H1 (cell line): Measurements from ENCODE around the gene PDGFD. TPM values are rescaled to one million over a fixed set of nuclear protein-coding genes. Genes with fewer than 3 reads are reported as not detected.

Experiments
- CTCF ChIA-PET: fragments of 300-600 bp; sonication (Branson Sonifier 250); formaldehyde crosslinking; loops from one replicate; lab custom pipeline; 2021; ENCODE audit not compliant: partially characterized antibody; lab: Charles Lee
- POLR2A ChIA-PET: fragments of 300-600 bp; sonication (Branson Sonifier 250); formaldehyde crosslinking; loops from one replicate; lab custom pipeline; 2021; ENCODE audit warnings: inconsistent platforms; ENCODE audit not compliant: partially characterized antibody; lab: Charles Lee
- DNase-seq, 2 experiments: peaks; one replicate each; pipeline versions ENCODE4 v3.0.0 to v3.0.0-alpha.2; 2010 to 2022; ENCODE audit warnings: low spot score in 2 of 2, low read depth in 1 of 2, mixed read lengths in 1 of 2
- FAIRE-seq: peaks from 2 replicates; lab custom pipeline; 2011; peaks lifted over from hg19 to GRCh38; lab: Jason Lieb, UNC
- H2AFZ ChIP-seq: 2 replicates; pipeline ENCODE4 v1.8.1; 2012; ENCODE audit warnings: low read length, inconsistent platforms
- H2AK5ac ChIP-seq: 2 replicates; pipeline ENCODE4 v1.6.1; 2013; ENCODE audit warnings: low read depth, low read length
- H2BK120ac ChIP-seq: replicated peaks from 2 replicates; pipeline ENCODE3; 2013; ENCODE audit warnings: low read depth, low read length, inconsistent platforms
- H2BK12ac ChIP-seq: 2 replicates; pipeline ENCODE4 v1.6.1; 2013; ENCODE audit warnings: low read depth, low read length
- H2BK15ac ChIP-seq: 2 replicates; pipeline ENCODE4 v1.6.1; 2013; ENCODE audit warnings: low read length
- H2BK20ac ChIP-seq: 2 replicates; pipeline ENCODE4 v1.6.1; 2013; ENCODE audit warnings: low read length
- H2BK5ac ChIP-seq: 2 replicates; pipeline ENCODE4 v1.6.1; 2013; ENCODE audit warnings: low read depth, low read length
- H3K14ac ChIP-seq: 2 replicates; pipeline ENCODE4 v1.6.1; 2013; ENCODE audit warnings: inconsistent platforms; ENCODE audit not compliant: insufficient read length
- H3K18ac ChIP-seq: 2 replicates; pipeline ENCODE4 v1.6.1; 2013; ENCODE audit warnings: low read length; ENCODE audit errors: extremely low read depth
- H3K23ac ChIP-seq: 2 replicates; pipeline ENCODE4 v1.6.1; 2013; ENCODE audit warnings: inconsistent platforms; ENCODE audit not compliant: insufficient read length
- H3K23me2 ChIP-seq: 2 replicates; pipeline ENCODE4 v1.6.1; 2013; ENCODE audit warnings: low read depth, low read length
- H3K27ac ChIP-seq: 2 replicates; pipeline ENCODE4 v1.6.1; 2011; ENCODE audit warnings: low read depth, low read length, inconsistent platforms
- H3K27me3 ChIP-seq, 4 experiments: replicated peaks in 1 of 4; 1 replicate in 1 of 4; 2 replicates in 3 of 4; pipeline versions ENCODE4 v1.6.1 to v1.8.1; 2011 to 2013; ENCODE audit warnings: low read length in 3 of 4, mild to moderate bottlenecking in 3 of 4, inconsistent platforms in 2 of 4, mixed read lengths in 2 of 4, moderate library complexity in 1 of 4; ENCODE audit not compliant: control insufficient read depth in 3 of 4, insufficient read depth in 3 of 4; ENCODE audit errors: extremely low read depth in 1 of 4
- H3K36me3 ChIP-seq, 4 experiments: 2 replicates each; pipeline versions ENCODE4 v1.6.1 to v1.8.1; 2011 to 2013; ENCODE audit warnings: mild to moderate bottlenecking in 4 of 4, low read length in 3 of 4, moderate library complexity in 2 of 4, control low read depth in 1 of 4, inconsistent platforms in 1 of 4; ENCODE audit not compliant: insufficient read depth in 4 of 4, control insufficient read depth in 2 of 4
- H3K4ac ChIP-seq: replicated peaks from 2 replicates; pipeline ENCODE3; 2013; ENCODE audit warnings: low read length, low read depth, mixed read lengths, inconsistent platforms; ENCODE audit not compliant: insufficient read length
- H3K4me1 ChIP-seq, 4 experiments: replicated peaks in 1 of 4; 1 replicate in 1 of 4; 2 replicates in 3 of 4; pipeline versions ENCODE4 v1.6.1 to v1.8.1; 2011 to 2013; ENCODE audit warnings: low read length in 3 of 4, inconsistent platforms in 2 of 4, mixed read lengths in 1 of 4; ENCODE audit not compliant: insufficient read depth in 4 of 4, control insufficient read depth in 3 of 4
- H3K4me2 ChIP-seq, 2 experiments: 2 replicates each; pipeline versions ENCODE4 v1.6.1 to v1.8.1; 2011 to 2013; ENCODE audit warnings: low read depth in 2 of 2, low read length in 2 of 2, control low read depth in 1 of 2, inconsistent platforms in 1 of 2, mild to moderate bottlenecking in 1 of 2; ENCODE audit not compliant: insufficient read depth in 1 of 2
- H3K4me3 ChIP-seq, 4 experiments: fragments of 200-600, 300-600 bp in 1 of 4; sonication (generic), shearing (Covaris generic), sonication (Bioruptor Twin) in 1 of 4; 2 replicates each; pipeline versions ENCODE4 v1.5.1 to v1.8.1; 2011 to 2016; ENCODE audit warnings: low read length in 4 of 4, low read depth in 3 of 4, control low read depth in 2 of 4, inconsistent platforms in 2 of 4, mild to moderate bottlenecking in 2 of 4, mixed read lengths in 1 of 4, moderate library complexity in 1 of 4; ENCODE audit not compliant: insufficient read depth in 2 of 4; ENCODE audit errors: extremely low read depth in 1 of 4
- H3K56ac ChIP-seq: replicated peaks from 2 replicates; pipeline ENCODE3; 2013; ENCODE audit warnings: low read depth, mild to moderate bottlenecking, mixed read lengths, low read length, inconsistent platforms; ENCODE audit not compliant: insufficient read length
- H3K79me1 ChIP-seq: 2 replicates; pipeline ENCODE4 v1.6.1; 2013; ENCODE audit warnings: low read depth, low read length, control low read depth
- H3K79me2 ChIP-seq, 2 experiments: 2 replicates each; pipeline versions ENCODE4 v1.6.1 to v1.8.1; 2012 to 2013; ENCODE audit warnings: low read length in 2 of 2, mild to moderate bottlenecking in 2 of 2, inconsistent platforms in 1 of 2; ENCODE audit not compliant: insufficient read depth in 2 of 2, control insufficient read depth in 1 of 2
- H3K9ac ChIP-seq, 4 experiments: replicated peaks in 1 of 4; 1 replicate in 1 of 4; 2 replicates in 3 of 4; pipeline versions ENCODE4 v1.6.1 to v1.8.1; 2011 to 2013; ENCODE audit warnings: low read depth in 3 of 4, low read length in 3 of 4, control low read depth in 2 of 4, mild to moderate bottlenecking in 2 of 4, moderate library complexity in 2 of 4, inconsistent platforms in 1 of 4; ENCODE audit errors: extremely low read depth in 1 of 4
- H3K9me3 ChIP-seq, 2 experiments: 2 replicates each; pipeline versions ENCODE4 v1.6.1 to v1.8.1; 2012 to 2013; ENCODE audit warnings: mild to moderate bottlenecking in 2 of 2, moderate library complexity in 2 of 2, control low read depth in 1 of 2, inconsistent platforms in 1 of 2, low read depth in 1 of 2, low read length in 1 of 2, mixed read lengths in 1 of 2; ENCODE audit not compliant: insufficient read depth in 2 of 2
- H4K20me1 ChIP-seq, 2 experiments: replicated peaks in 1 of 2; 2 replicates each; pipeline versions ENCODE3 to v1.8.1; 2011 to 2013; ENCODE audit warnings: inconsistent platforms in 2 of 2, low read length in 2 of 2, mild to moderate bottlenecking in 1 of 2; ENCODE audit not compliant: insufficient read depth in 2 of 2, control insufficient read depth in 1 of 2
- H4K5ac ChIP-seq: 2 replicates; pipeline ENCODE4 v1.6.1; 2013; ENCODE audit warnings: low read length, low read depth, mixed read lengths, inconsistent platforms; ENCODE audit not compliant: insufficient read length
- H4K8ac ChIP-seq: 2 replicates; pipeline ENCODE4 v1.8.0; 2013; ENCODE audit warnings: mild to moderate bottlenecking, moderate library complexity, low read length, inconsistent platforms; ENCODE audit not compliant: insufficient read depth; ENCODE audit errors: extremely low read depth
- H4K91ac ChIP-seq: replicated peaks from 2 replicates; pipeline ENCODE3; 2013; ENCODE audit warnings: low read length, mixed read lengths, inconsistent platforms; ENCODE audit not compliant: insufficient read length
- CBX5 ChIP-seq: fragments of 300-800, 300-1000 bp; sonication (generic); IDR thresholded peaks from 2 replicates; pipeline ENCODE4 v1.7.1; 2016; ENCODE audit warnings: antibody characterized with exemption, low read length, low read depth
- CEBPB ChIP-seq: IDR thresholded peaks from 2 replicates; pipeline ENCODE4 v1.6.1; 2012; ENCODE audit warnings: low read depth, low read length
- CHD2 ChIP-seq: IDR thresholded peaks from 2 replicates; pipeline ENCODE4 v1.6.1; 2012; ENCODE audit warnings: low read length, improper control_type of control experiment
- CTBP2 ChIP-seq: IDR thresholded peaks from 2 replicates; pipeline ENCODE4 v1.7.0; 2011; ENCODE audit warnings: borderline replicate concordance, mild to moderate bottlenecking, moderate library complexity, mixed read lengths, low read length; ENCODE audit not compliant: insufficient read depth, insufficient read length
- GABPA ChIP-seq: IDR thresholded peaks from 2 replicates; pipeline ENCODE4 v1.6.1; 2011; ENCODE audit warnings: mild to moderate bottlenecking, low read length, moderate library complexity, borderline replicate concordance; ENCODE audit not compliant: insufficient read depth
- KDM4A ChIP-seq: IDR thresholded peaks from one replicate; pipeline ENCODE4 v1.7.1; 2012; ENCODE audit warnings: low read depth, mild to moderate bottlenecking, moderate library complexity, low read length, inconsistent platforms; ENCODE audit not compliant: severe bottlenecking
- TAF7 ChIP-seq: optimal IDR thresholded peaks from 2 replicates; pipeline ENCODE3; 2011; ENCODE audit warnings: low read depth, mild to moderate bottlenecking, inconsistent platforms, low read length, moderate library complexity, borderline replicate concordance
- USF2 ChIP-seq: IDR thresholded peaks from 2 replicates; pipeline ENCODE4 v1.6.1; 2011; ENCODE audit warnings: low read length, improper control_type of control experiment
- WGBS, 2 experiments: shearing (Covaris generic) in 1 of 2; methylation state at CpG; one replicate each; pipeline versions ENCODE4 v1.1.6 to v1.1.7; 2013 to 2015; ENCODE audit warnings: low lambda C conversion rate in 2 of 2, mixed read lengths in 2 of 2, inconsistent platforms in 1 of 2, low coverage in 1 of 2, missing lambda C conversion rate in 1 of 2; ENCODE audit not compliant: insufficient replicate concordance in 2 of 2, insufficient coverage in 1 of 2, insufficient read length in 1 of 2; ENCODE audit errors: extremely low coverage in 1 of 2, missing lambda C conversion rate in 1 of 2; 5-methylcytosine and 5-hydroxymethylcytosine counted together
- polyA plus RNA-seq, 7 experiments: library from polyadenylated mRNA; depleted of rRNA in 3 of 7; stranded (reverse) in 5 of 7; unstranded in 2 of 7; fragments of >200 nt in 5 of 7; fragments of 200-250 nt in 2 of 7; gene quantifications; 1 replicate in 5 of 7; 2 replicates in 1 of 7; 4 replicates in 1 of 7; pipeline versions ENCODE4 v1.2.1 to v1.2.3, GENCODE V29; 2011 to 2013; ENCODE audit warnings: missing spikeins in 2 of 7, mixed read lengths in 2 of 7
- total RNA-seq: library from RNA; stranded (reverse); fragmentation: NEBNext Ultra II Directional; extraction: Animal tissue kit (Norgen Biotek cat#: 25700); gene quantifications from 2 replicates; pipeline ENCODE4 v1.2.1, GENCODE V29; 2021
- TF ChIP-seq, protein P1 (sequence below): IDR thresholded peaks from 2 replicates; pipeline ENCODE4 v1.6.1; 2011; ENCODE audit warnings: low read depth, mild to moderate bottlenecking, low read length; ENCODE audit not compliant: insufficient read depth
- TF ChIP-seq, protein P2 (sequence below): IDR thresholded peaks from 2 replicates; pipeline ENCODE4 v1.6.1; 2012; ENCODE audit warnings: inconsistent platforms

PDGFD gene
- total and polyA plus RNA-seq, 2 of the 8 experiments (the other 6 are each of a cell fraction or from before 2014, with no cell fraction given) = 1.1 to 3.9 TPM

DNA sequence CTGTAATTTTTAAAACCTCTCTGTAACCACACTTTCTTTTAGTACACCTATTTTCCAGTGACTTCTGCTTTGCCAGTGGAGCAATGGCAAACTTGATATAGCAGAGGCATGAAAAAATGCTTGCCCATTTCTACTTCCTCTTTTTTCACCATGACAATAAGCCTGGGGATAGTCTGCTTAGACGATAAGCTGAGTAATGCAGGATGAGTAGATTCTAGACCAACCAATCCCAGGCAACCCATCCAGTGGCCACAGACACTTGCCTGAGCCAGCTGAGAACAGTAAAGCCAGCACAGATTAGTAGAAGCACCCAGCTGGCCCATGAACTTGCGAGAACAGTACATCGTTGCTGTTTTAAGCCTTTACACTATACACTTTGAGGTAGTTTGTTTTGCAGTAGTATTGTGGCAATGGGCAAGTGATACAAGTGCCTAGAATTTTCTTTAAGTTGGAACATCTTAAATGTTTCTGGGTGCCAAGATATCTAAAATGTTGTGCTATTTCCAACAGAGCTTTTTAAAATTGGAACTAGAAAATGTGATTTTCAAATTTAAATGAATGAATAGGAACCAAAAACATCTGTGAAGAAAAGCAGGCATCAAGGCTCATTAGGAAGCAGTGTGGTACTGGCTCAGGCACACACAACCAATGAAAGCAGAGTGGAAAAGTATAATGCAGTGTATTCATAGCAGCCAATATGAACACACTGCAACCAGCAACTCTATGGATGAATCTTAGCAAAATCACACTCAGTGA lies 89.8 kb downstream of the PDGFD start:
- Histone ChIP-seq H3K36me3 (no peaks in the 10 kb centered on the region), H3K14ac (no peak overlapping the region), H2BK120ac (no peak overlapping the region), H3K9me3 (no peaks in the 10 kb centered on the region), H2AK5ac (no peak overlapping the region), H3K79me2 (no peaks in the 10 kb centered on the region), H3K23me2 (no peaks in the 10 kb centered on the region), H3K56ac (no peak overlapping the region), H3K4me3 (no peak overlapping the region), H2AFZ (no peak overlapping the region), H3K4me1 (peaks cover 0 to 3% (median 0%) of the 10 kb centered on the region in 4 experiments; a peak in 2 of 7 replicates), H3K27ac (no peak overlapping the region), H3K4me2 (no peak overlapping the region), H2BK12ac (no peak overlapping the region), H4K91ac (no peak overlapping the region), H2BK20ac (no peak overlapping the region), H3K4ac (no peak overlapping the region), H4K5ac (no peak overlapping the region), H2BK5ac (no peak overlapping the region), H2BK15ac (no peak overlapping the region), H3K27me3 (no peaks in the 10 kb centered on the region), H4K20me1 (no peaks in the 10 kb centered on the region), H3K18ac (no peak overlapping the region), H4K8ac (no peak overlapping the region), H3K79me1 (no peaks in the 10 kb centered on the region), H3K23ac (no peak overlapping the region), H3K9ac (no peak overlapping the region)
- POLR2A ChIA-PET = no interaction called here
- FAIRE-seq (no peak), DNase-seq (no peak)
- 96% methylated on average over 3 of the region's 3 CpGs; no CpG with 5 or more reads in 1 of the 2 experiments for WGBS, 2 experiments
- CTCF ChIA-PET = interaction anchor here (0.6 kb wide), 1 partner anchor 899 kb away, joined by 3 read pairs; no protein-coding TSS in a partner anchor
- TF ChIP-seq CTBP2 = no peak
- TF ChIP-seq GABPA = no peak
- TF ChIP-seq CEBPB = no peak
- no peak for TF ChIP-seq TAF7
- TF ChIP-seq, protein P1, sequence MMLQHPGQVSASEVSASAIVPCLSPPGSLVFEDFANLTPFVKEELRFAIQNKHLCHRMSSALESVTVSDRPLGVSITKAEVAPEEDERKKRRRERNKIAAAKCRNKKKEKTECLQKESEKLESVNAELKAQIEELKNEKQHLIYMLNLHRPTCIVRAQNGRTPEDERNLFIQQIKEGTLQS = no peak
- no peak for TF ChIP-seq USF2
- no peak for TF ChIP-seq CBX5
- TF ChIP-seq CHD2 = no peak
- TF ChIP-seq, protein P2, sequence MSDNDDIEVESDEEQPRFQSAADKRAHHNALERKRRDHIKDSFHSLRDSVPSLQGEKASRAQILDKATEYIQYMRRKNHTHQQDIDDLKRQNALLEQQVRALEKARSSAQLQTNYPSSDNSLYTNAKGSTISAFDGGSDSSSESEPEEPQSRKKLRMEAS = no peak
- no peak for TF ChIP-seq KDM4A
